Measurements from ENCODE around the gene SLITRK3.
"Not testable (repeated sequence)": the region's sequence is repeated elsewhere in the genome, so short reads cannot be mapped to it uniquely, and the experiment has no call there.

DNA sequence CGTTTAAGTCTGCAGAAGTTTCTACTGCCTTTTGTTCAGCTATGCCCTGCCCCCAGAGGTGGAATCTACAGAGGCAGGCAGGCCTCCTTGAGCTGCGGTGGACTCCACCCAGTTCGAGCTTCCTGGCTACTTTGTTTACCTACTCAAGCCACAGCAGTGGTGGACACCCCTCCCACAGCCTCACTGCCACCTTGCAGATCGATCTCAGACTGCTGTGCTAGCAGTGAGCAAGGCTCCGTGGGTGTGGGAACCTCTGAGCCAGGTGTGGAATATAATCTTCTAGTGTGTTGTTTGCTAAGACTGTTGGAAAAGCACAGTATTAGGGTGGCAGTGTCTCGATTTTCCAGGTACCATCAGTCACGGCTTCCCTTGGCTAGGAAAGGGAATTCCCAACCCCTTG lies 56.3 kb downstream of the SLITRK3 start:
- not testable (repeated sequence) for TF ChIP-seq EZH2 (IDR thresholded peaks at IDR 0.05); POLR2AphosphoS5 (IDR thresholded peaks at IDR 0.05; ENCODE audit: borderline replicate concordance, low read depth, low read length)

All from SK-N-MC (cell line).